ENCODE results near the gene UGT3A1.
"Not testable (repeated sequence)": the region's sequence is repeated elsewhere in the genome, so short reads cannot be mapped to it uniquely, and the experiment has no call there.

UGT3A1 gene

GRCh38 chr5:36009698-36010097 lies 18.5 kb upstream of the UGT3A1 start:
- Mint-ChIP-seq H3K27ac (no peak overlapping the region), H3K4me1 (no peaks in the 10 kb centered on the region), H3K27me3 (no peaks in the 10 kb centered on the region), H3K36me3 (no peaks in the 10 kb centered on the region), H3K9me3 (peaks cover 19% of the 10 kb centered on the region), H3K4me3 (no peak overlapping the region)

- Mint-ChIP-seq H3K27ac (no peak overlapping the region), H3K27me3 (no peaks in the 10 kb centered on the region), H3K4me3 (no peak overlapping the region), H3K36me3 (no peaks in the 10 kb centered on the region), H3K4me1 (no peaks in the 10 kb centered on the region), H3K9me3 (peaks cover 8% of the 10 kb centered on the region)
Observed at GRCh38 chr5:36007366-36007765, 16.2 kb upstream of the UGT3A1 start.

GRCh38 chr5:36006163-36006562 lies 15.0 kb upstream of the UGT3A1 start:
- Mint-ChIP-seq H3K9me3 (peaks cover 6% of the 10 kb centered on the region), H3K27ac (no peak overlapping the region), H3K4me3 (no peak overlapping the region), H3K27me3 (no peaks in the 10 kb centered on the region), H3K36me3 (no peaks in the 10 kb centered on the region), H3K4me1 (no peaks in the 10 kb centered on the region)

GRCh38 chr5:36001032-36001431 lies 9.8 kb upstream of the UGT3A1 start:
- H3K9me3 Mint-ChIP-seq, result no peaks in the 10 kb centered on the region
- no peaks in the 10 kb centered on the region for H3K27me3 Mint-ChIP-seq
- H3K27ac Mint-ChIP-seq, result no peak overlapping the region
- no peaks in the 10 kb centered on the region for H3K36me3 Mint-ChIP-seq
- H3K4me1 Mint-ChIP-seq, result no peaks in the 10 kb centered on the region
- no peak overlapping the region for H3K4me3 Mint-ChIP-seq

- no peak overlapping the region for H3K4me3 Mint-ChIP-seq
- no peaks in the 10 kb centered on the region for H3K27me3 Mint-ChIP-seq
- H3K36me3 Mint-ChIP-seq, result no peaks in the 10 kb centered on the region
- H3K27ac Mint-ChIP-seq, result no peak overlapping the region
- H3K9me3 Mint-ChIP-seq, result no peaks in the 10 kb centered on the region
- H3K4me1 Mint-ChIP-seq, result no peaks in the 10 kb centered on the region
Observed at GRCh38 chr5:35999547-35999946, 8.4 kb upstream of the UGT3A1 start.

- H3K9me3 Mint-ChIP-seq, result no peaks in the 10 kb centered on the region
- no peaks in the 10 kb centered on the region for H3K4me1 Mint-ChIP-seq
- H3K36me3 Mint-ChIP-seq, result no peaks in the 10 kb centered on the region
- no peak overlapping the region for H3K4me3 Mint-ChIP-seq
- no peak overlapping the region for H3K27ac Mint-ChIP-seq
- H3K27me3 Mint-ChIP-seq, result peaks cover 5% of the 10 kb centered on the region
Observed at GRCh38 chr5:35996076-35996475, 4.9 kb upstream of the UGT3A1 start.

GRCh38 chr5:35990520-35990919 lies 670 bp downstream of the UGT3A1 start:
- peaks cover 13% of the 10 kb centered on the region for H3K27me3 Mint-ChIP-seq
- no peak overlapping the region for H3K4me3 Mint-ChIP-seq
- no peak overlapping the region for H3K27ac Mint-ChIP-seq
- no peaks in the 10 kb centered on the region for H3K36me3 Mint-ChIP-seq
- no peaks in the 10 kb centered on the region for H3K9me3 Mint-ChIP-seq
- no peaks in the 10 kb centered on the region for H3K4me1 Mint-ChIP-seq

GRCh38 chr5:35988529-35988928 lies 2.7 kb downstream of the UGT3A1 start:
- Mint-ChIP-seq H3K9me3 (peaks cover 3% of the 10 kb centered on the region), H3K4me1 (no peaks in the 10 kb centered on the region), H3K36me3 (no peaks in the 10 kb centered on the region), H3K27me3 (peaks cover 13% of the 10 kb centered on the region), H3K4me3 (no peak overlapping the region), H3K27ac (no peak overlapping the region)

GRCh38 chr5:35987776-35988175 lies 3.4 kb downstream of the UGT3A1 start:
- Mint-ChIP-seq H3K27ac (no peak overlapping the region), H3K4me1 (no peaks in the 10 kb centered on the region), H3K36me3 (no peaks in the 10 kb centered on the region)

GRCh38 chr5:35979715-35980114 lies 11.5 kb downstream of the UGT3A1 start:
- peaks cover 21% of the 10 kb centered on the region for H3K9me3 Mint-ChIP-seq

More at GRCh38 chr5:35987776-35988175, 3.4 kb downstream of the UGT3A1 start:
- peaks cover 11% of the 10 kb centered on the region for H3K9me3 Mint-ChIP-seq
- H3K4me3 Mint-ChIP-seq, result no peak overlapping the region
- peaks cover 15% of the 10 kb centered on the region for H3K27me3 Mint-ChIP-seq

GRCh38 chr5:35976859-35977258 lies 14.3 kb downstream of the UGT3A1 start:
- not testable (repeated sequence) for H3K4me3 Mint-ChIP-seq, H3K36me3 Mint-ChIP-seq, H3K27me3 Mint-ChIP-seq, H3K4me1 Mint-ChIP-seq, H3K9me3 Mint-ChIP-seq, H3K27ac Mint-ChIP-seq

More at GRCh38 chr5:35979715-35980114, 11.5 kb downstream of the UGT3A1 start:
- H3K27ac Mint-ChIP-seq, result no peak overlapping the region
- no peaks in the 10 kb centered on the region for H3K4me1 Mint-ChIP-seq
- no peak overlapping the region for H3K4me3 Mint-ChIP-seq
- H3K36me3 Mint-ChIP-seq, result peaks cover 2% of the 10 kb centered on the region
- H3K27me3 Mint-ChIP-seq, result peaks cover 5% of the 10 kb centered on the region

GRCh38 chr5:35974570-35974969 lies 16.6 kb downstream of the UGT3A1 start:
- H3K27me3 Mint-ChIP-seq, result peaks cover 8% of the 10 kb centered on the region
- peaks cover 3% of the 10 kb centered on the region for H3K9me3 Mint-ChIP-seq
- peaks cover 1% of the 10 kb centered on the region for H3K36me3 Mint-ChIP-seq
- H3K4me3 Mint-ChIP-seq, result no peak overlapping the region
- no peaks in the 10 kb centered on the region for H3K4me1 Mint-ChIP-seq
- no peak overlapping the region for H3K27ac Mint-ChIP-seq

GRCh38 chr5:35971878-35972210 lies 19.3 kb downstream of the UGT3A1 start:
- Mint-ChIP-seq H3K27ac (no peak overlapping the region), H3K9me3 (peaks cover 4% of the 10 kb centered on the region), H3K4me3 (no peak overlapping the region), H3K4me1 (no peaks in the 10 kb centered on the region), H3K36me3 (no peaks in the 10 kb centered on the region), H3K27me3 (peaks cover 10% of the 10 kb centered on the region)

GRCh38 chr5:35971186-35971877 lies 19.9 kb downstream of the UGT3A1 start:
- Mint-ChIP-seq H3K27ac (no peak overlapping the region), H3K27me3 (peaks cover 10% of the 10 kb centered on the region), H3K9me3 (peaks cover 4% of the 10 kb centered on the region), H3K36me3 (no peaks in the 10 kb centered on the region), H3K4me1 (no peaks in the 10 kb centered on the region), H3K4me3 (no peak overlapping the region)

GRCh38 chr5:35963381-35963843 lies 27.8 kb downstream of the UGT3A1 start:
- no peaks in the 10 kb centered on the region for H3K9me3 Mint-ChIP-seq
- H3K4me3 Mint-ChIP-seq, result no peak overlapping the region
- H3K27me3 Mint-ChIP-seq, result peaks cover 18% of the 10 kb centered on the region
- no peak overlapping the region for H3K27ac Mint-ChIP-seq
- H3K36me3 Mint-ChIP-seq, result peaks cover 2% of the 10 kb centered on the region
- no peaks in the 10 kb centered on the region for H3K4me1 Mint-ChIP-seq

- H3K4me3 Mint-ChIP-seq, result no peak overlapping the region
- no peaks in the 10 kb centered on the region for H3K4me1 Mint-ChIP-seq
- peaks cover 30% of the 10 kb centered on the region for H3K27me3 Mint-ChIP-seq
- H3K36me3 Mint-ChIP-seq, result peaks cover 2% of the 10 kb centered on the region
- no peaks in the 10 kb centered on the region for H3K9me3 Mint-ChIP-seq
- H3K27ac Mint-ChIP-seq, result no peak overlapping the region
Observed at GRCh38 chr5:35960328-35960727, 30.9 kb downstream of the UGT3A1 start.

GRCh38 chr5:35956429-35956828 lies 34.8 kb downstream of the UGT3A1 start:
- peaks cover 51% of the 10 kb centered on the region for H3K27me3 Mint-ChIP-seq
- peaks cover 4% of the 10 kb centered on the region for H3K4me1 Mint-ChIP-seq
- no peak overlapping the region for H3K27ac Mint-ChIP-seq
- H3K36me3 Mint-ChIP-seq, result peaks cover 2% of the 10 kb centered on the region
- H3K9me3 Mint-ChIP-seq, result no peaks in the 10 kb centered on the region
- H3K4me3 Mint-ChIP-seq, result no peak overlapping the region

Data from activated naive CD4-positive, alpha-beta T cell treated with anti-CD3 and anti-CD28 coated beads, Interleukin-2, amount 50 U/mL, for 24 hours (primary cell).